GM12873 (cell line): Measurements from ENCODE around the gene CD82.
A peak's percentile ranks its signal among the peaks of the same experiment; 100 is the strongest.

Experiments used
- TF ChIP-seq, protein P1 (sequence below): IDR thresholded peaks from 2 replicates; pipeline ENCODE4 v1.5.1; 2012; ENCODE audit warnings: low read depth, mild to moderate bottlenecking, moderate library complexity, low read length, control low read depth; ENCODE audit not compliant: insufficient read depth; ENCODE audit errors: missing control alignments

Gene CD82

DNA sequence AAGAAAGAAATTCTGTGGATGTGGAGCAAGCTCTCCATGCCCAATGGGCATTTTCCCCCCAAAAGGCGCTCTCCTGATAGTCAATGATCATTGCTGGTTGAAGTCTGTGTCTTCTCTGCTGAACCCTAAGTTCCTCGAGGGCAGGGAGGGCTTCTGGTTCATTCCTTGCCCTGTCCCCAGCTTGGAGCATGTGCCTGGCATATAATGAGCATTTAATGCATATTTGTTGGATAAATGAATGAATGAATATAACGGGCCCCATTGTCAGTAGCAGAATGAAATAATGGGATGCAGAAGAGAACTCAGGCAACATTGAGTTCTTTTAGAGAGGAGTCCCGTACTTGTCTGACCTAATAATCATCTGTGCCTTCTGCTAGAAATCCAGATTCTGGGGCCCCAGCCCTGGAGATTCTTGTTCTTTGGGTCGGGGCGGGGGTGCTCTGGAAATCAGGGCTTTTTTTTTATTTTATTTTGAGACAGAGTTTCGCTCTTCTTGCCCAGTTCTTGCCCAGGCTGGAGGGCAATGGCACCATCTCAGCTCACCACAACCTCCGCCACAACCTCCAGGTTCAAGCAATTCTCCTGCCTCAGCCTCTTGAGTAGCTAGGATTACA lies 64.4 kb downstream of the CD82 start:
- TF ChIP-seq, protein P1, sequence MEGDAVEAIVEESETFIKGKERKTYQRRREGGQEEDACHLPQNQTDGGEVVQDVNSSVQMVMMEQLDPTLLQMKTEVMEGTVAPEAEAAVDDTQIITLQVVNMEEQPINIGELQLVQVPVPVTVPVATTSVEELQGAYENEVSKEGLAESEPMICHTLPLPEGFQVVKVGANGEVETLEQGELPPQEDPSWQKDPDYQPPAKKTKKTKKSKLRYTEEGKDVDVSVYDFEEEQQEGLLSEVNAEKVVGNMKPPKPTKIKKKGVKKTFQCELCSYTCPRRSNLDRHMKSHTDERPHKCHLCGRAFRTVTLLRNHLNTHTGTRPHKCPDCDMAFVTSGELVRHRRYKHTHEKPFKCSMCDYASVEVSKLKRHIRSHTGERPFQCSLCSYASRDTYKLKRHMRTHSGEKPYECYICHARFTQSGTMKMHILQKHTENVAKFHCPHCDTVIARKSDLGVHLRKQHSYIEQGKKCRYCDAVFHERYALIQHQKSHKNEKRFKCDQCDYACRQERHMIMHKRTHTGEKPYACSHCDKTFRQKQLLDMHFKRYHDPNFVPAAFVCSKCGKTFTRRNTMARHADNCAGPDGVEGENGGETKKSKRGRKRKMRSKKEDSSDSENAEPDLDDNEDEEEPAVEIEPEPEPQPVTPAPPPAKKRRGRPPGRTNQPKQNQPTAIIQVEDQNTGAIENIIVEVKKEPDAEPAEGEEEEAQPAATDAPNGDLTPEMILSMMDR = no peak

DNA sequence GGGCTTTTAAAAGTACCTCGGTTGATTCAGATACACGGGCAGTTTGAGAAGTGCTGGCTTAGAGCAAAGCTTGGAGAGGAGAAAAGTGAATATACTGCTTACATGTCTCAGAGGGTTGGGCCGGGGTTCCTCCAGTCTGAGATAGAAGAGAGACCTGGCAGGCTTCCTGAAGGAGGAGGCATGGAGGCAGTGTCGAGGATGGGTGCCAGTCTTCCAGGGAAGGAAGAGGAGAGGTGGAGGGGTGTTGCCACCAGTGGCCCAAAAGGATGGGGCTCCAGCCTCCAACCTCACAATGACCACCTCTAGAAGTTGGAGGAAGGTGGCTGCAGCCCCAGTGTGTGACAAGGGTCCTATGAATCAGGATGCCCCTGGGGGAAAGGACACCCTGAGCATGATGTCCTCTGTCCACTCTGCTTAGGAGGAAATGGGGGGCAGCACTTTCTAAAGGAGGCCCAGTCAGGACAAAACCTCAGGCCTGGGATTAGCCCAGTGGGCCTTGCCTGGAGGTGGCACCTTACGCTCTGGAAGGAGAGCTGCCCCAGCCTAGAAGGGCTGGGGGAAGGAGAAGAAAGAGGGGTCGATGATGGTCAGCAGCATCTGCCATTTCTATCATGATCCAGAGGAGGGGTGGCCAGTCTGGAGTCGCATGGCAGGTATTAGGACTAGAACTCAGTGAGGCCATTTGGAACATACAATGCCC lies 65.2 kb downstream of the CD82 start:
- TF ChIP-seq, protein P1 = no peak

DNA sequence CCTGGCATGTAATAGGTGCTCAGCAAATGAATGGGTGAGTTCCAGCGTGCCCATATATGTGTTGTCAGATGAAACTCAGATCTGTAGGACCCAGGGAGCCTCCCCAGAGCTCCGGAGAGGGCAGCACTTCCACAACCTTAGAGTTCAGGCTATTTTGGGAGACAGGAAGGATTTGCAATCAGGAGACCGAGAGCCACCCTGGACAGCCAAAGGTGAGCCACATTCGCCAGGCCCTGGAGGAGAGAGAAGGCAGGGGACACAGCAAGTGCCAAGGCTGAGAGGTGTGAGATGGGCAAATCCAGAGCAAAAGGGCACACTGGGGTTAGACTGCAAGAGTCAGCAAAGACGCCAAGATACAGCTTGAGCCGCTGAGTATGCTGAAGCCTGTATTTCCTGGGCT lies 66.4 kb downstream of the CD82 start:
- TF ChIP-seq, protein P1 = no peak

DNA sequence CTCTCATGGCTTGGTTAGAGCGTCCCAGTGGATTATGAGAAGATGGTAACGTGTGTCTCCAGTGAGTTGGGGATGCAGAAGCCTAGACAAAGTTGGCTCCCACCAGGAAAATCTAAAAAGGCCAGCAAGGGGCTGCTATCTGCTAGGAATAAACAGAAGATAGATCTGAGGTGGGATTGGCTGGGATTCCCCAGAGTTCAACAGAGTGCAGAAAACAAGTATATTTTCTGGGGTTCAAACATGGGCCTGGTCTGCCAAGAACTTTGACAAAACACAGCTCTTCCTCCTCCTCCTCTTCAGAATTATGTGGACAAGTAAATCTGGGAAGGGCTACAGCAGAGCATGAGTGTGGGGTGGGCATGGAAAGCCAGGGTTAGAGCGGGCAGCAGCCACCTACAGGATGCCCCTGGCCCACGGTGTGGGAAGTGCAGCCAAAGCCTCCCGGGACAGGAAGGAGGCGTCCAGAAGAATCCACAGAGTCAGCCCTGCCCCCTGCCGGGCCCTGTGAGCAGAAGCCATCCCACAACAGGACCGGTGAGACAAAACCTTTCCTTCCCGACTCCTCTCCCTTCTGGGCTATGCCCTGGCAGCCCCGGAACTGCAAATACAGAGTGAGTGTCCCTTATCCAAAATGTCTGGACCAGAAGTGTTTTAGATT lies 67.1 kb downstream of the CD82 start:
- TF ChIP-seq, protein P1 = peak; percentile 74

DNA sequence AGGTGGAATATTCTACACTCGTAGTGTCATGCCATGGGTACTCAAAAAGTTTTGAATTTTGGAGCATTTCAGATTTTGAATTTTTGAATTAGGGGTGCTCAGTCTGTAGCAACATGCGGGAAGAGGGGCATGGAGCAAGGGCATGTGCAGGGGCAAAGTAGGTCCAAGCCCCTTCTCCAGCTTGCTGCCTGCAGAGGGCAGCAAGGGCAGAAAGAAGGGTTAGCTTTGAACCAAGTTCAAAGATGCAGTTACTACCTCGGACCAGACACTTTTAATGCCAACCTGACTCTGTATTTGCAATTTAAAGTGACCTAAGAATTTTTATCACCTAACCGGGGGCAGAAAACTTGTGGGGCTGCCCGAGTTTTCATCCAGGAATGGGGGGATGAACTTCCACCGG lies 68.2 kb downstream of the CD82 start:
- TF ChIP-seq, protein P1 = peak; percentile 47

DNA sequence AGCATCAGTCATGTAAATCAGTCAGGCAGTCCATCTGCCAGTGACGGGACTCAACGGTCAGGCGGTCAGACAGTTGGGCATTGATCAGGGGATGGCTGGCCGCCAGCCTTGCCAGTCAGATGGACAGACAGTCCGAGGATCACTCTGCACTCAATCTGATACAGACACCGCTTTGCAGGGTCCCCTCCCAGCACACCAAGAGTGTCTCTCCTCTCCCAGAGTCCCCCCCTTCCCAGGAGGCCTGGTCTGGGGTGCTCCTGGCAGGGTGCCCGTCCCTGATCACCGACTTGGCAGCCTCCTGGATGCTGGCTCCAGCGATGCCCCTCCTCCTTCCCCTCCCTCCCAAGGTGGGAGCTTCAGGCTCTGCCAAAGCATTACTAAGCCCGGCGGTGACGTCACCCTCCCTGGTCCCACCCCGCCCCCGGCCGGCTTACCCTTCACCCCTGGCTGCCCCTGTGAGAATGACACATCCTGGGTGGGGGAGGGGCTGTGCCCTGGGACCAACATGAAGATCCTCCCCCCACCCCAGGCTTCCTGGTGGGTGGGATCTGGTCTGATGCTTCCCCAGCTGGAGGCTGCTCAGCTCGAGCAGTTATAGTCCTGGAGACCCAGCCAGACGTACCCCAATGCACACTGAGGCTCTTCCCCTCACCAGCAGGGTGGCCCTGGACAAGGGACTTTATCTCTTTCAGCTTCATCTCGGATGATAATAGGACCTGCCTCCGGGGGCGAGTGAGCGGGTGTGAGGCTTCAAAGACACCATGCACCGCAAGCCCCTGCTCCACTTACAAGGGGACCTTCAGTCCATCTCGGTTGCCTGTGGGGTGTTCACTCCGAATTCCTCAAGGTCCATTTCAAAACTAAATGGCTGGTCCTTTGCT lies 69.2 kb downstream of the CD82 start:
- TF ChIP-seq, protein P1 = no peak
